Activated naive CD8-positive, alpha-beta T cell (primary cell): ENCODE measurements around the gene OSBP2.

ENCODE experiments used
- H3K27ac Mint-ChIP-seq: one replicate; pipeline ENCODE4 v1.8.0; 2021; ENCODE audit warnings: mixed read lengths
- H3K27me3 Mint-ChIP-seq: one replicate; pipeline ENCODE4 v1.8.0; 2021; ENCODE audit warnings: mixed read lengths
- H3K36me3 Mint-ChIP-seq: one replicate; pipeline ENCODE4 v1.8.0; 2021; ENCODE audit warnings: mixed read lengths
- H3K4me1 Mint-ChIP-seq: one replicate; pipeline ENCODE4 v1.8.0; 2021; ENCODE audit warnings: low read depth, mixed read lengths
- H3K4me3 Mint-ChIP-seq: one replicate; pipeline ENCODE4 v1.8.0; 2021; ENCODE audit warnings: mild to moderate bottlenecking, mixed read lengths
- H3K9me3 Mint-ChIP-seq: one replicate; pipeline ENCODE4 v1.8.0; 2021; ENCODE audit warnings: low read depth, mixed read lengths

Gene OSBP2

GRCh38 chr22:30694640-30695350 lies at the start of gene OSBP2:
TSS of gene OSBP2 (plus strand) at chr22:30694874. CDS start at chr22:30694910, 36 bp downstream.
- Mint-ChIP-seq H3K4me1 (peaks cover 13% of the 10 kb centered on the region), H3K27ac (peak within 1 kb of the TSS; percentile 84), H3K9me3 (no peaks in the 10 kb centered on the region), H3K36me3 (no peaks in the 10 kb centered on the region), H3K4me3 (peak within 1 kb of the TSS; percentile 90), H3K27me3 (peaks cover 3% of the 10 kb centered on the region)

- no peaks in the 10 kb centered on the region for H3K36me3 Mint-ChIP-seq
- H3K4me3 Mint-ChIP-seq, result no peak overlapping the region
- peaks cover 41% of the 10 kb centered on the region for H3K4me1 Mint-ChIP-seq
- H3K9me3 Mint-ChIP-seq, result no peaks in the 10 kb centered on the region
- no peak overlapping the region for H3K27ac Mint-ChIP-seq
- H3K27me3 Mint-ChIP-seq, result no peaks in the 10 kb centered on the region
Measured at GRCh38 chr22:30646518-30647160, 48.0 kb upstream of the OSBP2 start.

- Mint-ChIP-seq H3K36me3 (no peaks in the 10 kb centered on the region), H3K27me3 (no peaks in the 10 kb centered on the region), H3K27ac (peak overlapping the region; percentile 12), H3K9me3 (no peaks in the 10 kb centered on the region), H3K4me1 (peaks cover 43% of the 10 kb centered on the region), H3K4me3 (no peak overlapping the region)
Measured at GRCh38 chr22:30647536-30647935, 47.1 kb upstream of the OSBP2 start.

GRCh38 chr22:30648825-30649224 lies 45.8 kb upstream of the OSBP2 start:
- H3K4me1 Mint-ChIP-seq, result peaks cover 37% of the 10 kb centered on the region
- H3K4me3 Mint-ChIP-seq, result peak overlapping the region; percentile 30
- no peaks in the 10 kb centered on the region for H3K9me3 Mint-ChIP-seq
- peak overlapping the region; percentile 74 for H3K27ac Mint-ChIP-seq
- H3K27me3 Mint-ChIP-seq, result no peaks in the 10 kb centered on the region
- H3K36me3 Mint-ChIP-seq, result no peaks in the 10 kb centered on the region

- H3K36me3 Mint-ChIP-seq, result no peaks in the 10 kb centered on the region
Measured at GRCh38 chr22:30649430-30650007, 45.2 kb upstream of the OSBP2 start.

GRCh38 chr22:30650508-30651116 lies 44.1 kb upstream of the OSBP2 start:
- H3K36me3 Mint-ChIP-seq, result peaks cover 3% of the 10 kb centered on the region
- peaks cover 25% of the 10 kb centered on the region for H3K4me1 Mint-ChIP-seq
- no peaks in the 10 kb centered on the region for H3K9me3 Mint-ChIP-seq
- H3K27me3 Mint-ChIP-seq, result no peaks in the 10 kb centered on the region
- no peak overlapping the region for H3K4me3 Mint-ChIP-seq
- H3K27ac Mint-ChIP-seq, result no peak overlapping the region

More at GRCh38 chr22:30649430-30650007, 45.2 kb upstream of the OSBP2 start:
- no peaks in the 10 kb centered on the region for H3K9me3 Mint-ChIP-seq
- H3K4me3 Mint-ChIP-seq, result peak overlapping the region; percentile 30
- no peaks in the 10 kb centered on the region for H3K27me3 Mint-ChIP-seq
- H3K4me1 Mint-ChIP-seq, result peaks cover 30% of the 10 kb centered on the region
- H3K27ac Mint-ChIP-seq, result peak overlapping the region; percentile 74

GRCh38 chr22:30652852-30653251 lies 41.8 kb upstream of the OSBP2 start:
- H3K27me3 Mint-ChIP-seq, result no peaks in the 10 kb centered on the region
- H3K9me3 Mint-ChIP-seq, result no peaks in the 10 kb centered on the region
- peaks cover 3% of the 10 kb centered on the region for H3K36me3 Mint-ChIP-seq
- no peak overlapping the region for H3K4me3 Mint-ChIP-seq
- peaks cover 23% of the 10 kb centered on the region for H3K4me1 Mint-ChIP-seq
- no peak overlapping the region for H3K27ac Mint-ChIP-seq

- Mint-ChIP-seq H3K36me3 (peaks cover 3% of the 10 kb centered on the region), H3K4me3 (no peak overlapping the region), H3K9me3 (no peaks in the 10 kb centered on the region), H3K27me3 (no peaks in the 10 kb centered on the region), H3K27ac (no peak overlapping the region), H3K4me1 (peaks cover 11% of the 10 kb centered on the region)
Measured at GRCh38 chr22:30654361-30654760, 40.3 kb upstream of the OSBP2 start.

- peaks cover 4% of the 10 kb centered on the region for H3K4me1 Mint-ChIP-seq
- no peak overlapping the region for H3K4me3 Mint-ChIP-seq
- peaks cover 5% of the 10 kb centered on the region for H3K36me3 Mint-ChIP-seq
- H3K27me3 Mint-ChIP-seq, result no peaks in the 10 kb centered on the region
- no peak overlapping the region for H3K27ac Mint-ChIP-seq
- H3K9me3 Mint-ChIP-seq, result no peaks in the 10 kb centered on the region
Measured at GRCh38 chr22:30655532-30655931, 39.1 kb upstream of the OSBP2 start.

GRCh38 chr22:30662040-30662439 lies 32.6 kb upstream of the OSBP2 start:
- Mint-ChIP-seq H3K4me1 (peaks cover 17% of the 10 kb centered on the region), H3K36me3 (peaks cover 10% of the 10 kb centered on the region), H3K9me3 (no peaks in the 10 kb centered on the region), H3K27ac (no peak overlapping the region), H3K4me3 (no peak overlapping the region), H3K27me3 (no peaks in the 10 kb centered on the region)

GRCh38 chr22:30664798-30665197 lies 29.9 kb upstream of the OSBP2 start:
- Mint-ChIP-seq H3K27me3 (no peaks in the 10 kb centered on the region), H3K27ac (no peak overlapping the region), H3K4me1 (peaks cover 22% of the 10 kb centered on the region), H3K36me3 (peaks cover 10% of the 10 kb centered on the region), H3K9me3 (no peaks in the 10 kb centered on the region), H3K4me3 (no peak overlapping the region)

- H3K4me1 Mint-ChIP-seq, result peaks cover 22% of the 10 kb centered on the region
- H3K36me3 Mint-ChIP-seq, result peaks cover 10% of the 10 kb centered on the region
- H3K9me3 Mint-ChIP-seq, result no peaks in the 10 kb centered on the region
- no peak overlapping the region for H3K27ac Mint-ChIP-seq
- no peaks in the 10 kb centered on the region for H3K27me3 Mint-ChIP-seq
- peak overlapping the region; percentile 1 for H3K4me3 Mint-ChIP-seq
Measured at GRCh38 chr22:30665266-30665665, 29.4 kb upstream of the OSBP2 start.

GRCh38 chr22:30665786-30666185 lies 28.9 kb upstream of the OSBP2 start:
- Mint-ChIP-seq H3K27ac (peak overlapping the region; percentile 2), H3K9me3 (no peaks in the 10 kb centered on the region), H3K27me3 (no peaks in the 10 kb centered on the region), H3K4me3 (peak overlapping the region; percentile 95), H3K36me3 (peaks cover 7% of the 10 kb centered on the region), H3K4me1 (peaks cover 22% of the 10 kb centered on the region)

GRCh38 chr22:30667107-30667493 lies 27.6 kb upstream of the OSBP2 start:
- Mint-ChIP-seq H3K27ac (peak overlapping the region; percentile 84), H3K27me3 (no peaks in the 10 kb centered on the region), H3K4me1 (peaks cover 22% of the 10 kb centered on the region), H3K36me3 (peaks cover 7% of the 10 kb centered on the region), H3K9me3 (no peaks in the 10 kb centered on the region), H3K4me3 (peak overlapping the region; percentile 95)
